Stimulated activated memory B cell treated with anti-CD40 and anti-IgM and Interleukin-4, amounts not matched to agents 10 μg/mL and 1 μg/mL and 100 μg/mL, for 72 hours (primary cell): ENCODE measurements around the gene ZCCHC7.
"Not testable (repeated sequence)": the region's sequence is repeated elsewhere in the genome, so short reads cannot be mapped to it uniquely, and the experiment has no call there.

Source experiments
- ATAC-seq: fragments of 150-1000 bp; cut with Tn5 transposase; 2 replicates; pipeline ENCODE4 v1.10.0; 2021
- H3K27ac Mint-ChIP-seq: one replicate; pipeline ENCODE4 v1.8.0; 2022; ENCODE audit warnings: mild to moderate bottlenecking, mixed read lengths
- H3K27me3 Mint-ChIP-seq: one replicate; pipeline ENCODE4 v1.8.0; 2022; ENCODE audit warnings: mixed read lengths
- H3K36me3 Mint-ChIP-seq: one replicate; pipeline ENCODE4 v1.8.0; 2022; ENCODE audit warnings: mixed read lengths
- H3K4me1 Mint-ChIP-seq: one replicate; pipeline ENCODE4 v1.8.0; 2022; ENCODE audit warnings: mixed read lengths
- H3K4me3 Mint-ChIP-seq: one replicate; pipeline ENCODE4 v1.8.0; 2022; ENCODE audit warnings: mild to moderate bottlenecking, moderate library complexity, mixed read lengths
- H3K9me3 Mint-ChIP-seq: one replicate; pipeline ENCODE4 v1.8.0; 2022; ENCODE audit warnings: mixed read lengths

Gene ZCCHC7

GRCh38 chr9:37395663-37396062 lies 275.3 kb downstream of the ZCCHC7 start:
- Mint-ChIP-seq H3K36me3 (no peaks in the 10 kb centered on the region), H3K4me1 (peaks cover 43% of the 10 kb centered on the region), H3K27ac (peak overlapping the region; percentile 66), H3K9me3 (no peaks in the 10 kb centered on the region), H3K4me3 (no peak overlapping the region), H3K27me3 (no peaks in the 10 kb centered on the region)
- ATAC-seq: no peak

GRCh38 chr9:37397948-37398347 lies 277.6 kb downstream of the ZCCHC7 start:
- H3K9me3 Mint-ChIP-seq, H3K27me3 Mint-ChIP-seq, H3K4me3 Mint-ChIP-seq, ATAC-seq, H3K36me3 Mint-ChIP-seq: not testable (repeated sequence)
- Mint-ChIP-seq H3K27ac (peak overlapping the region; percentile 72), H3K4me1 (peaks cover 47% of the 10 kb centered on the region)

GRCh38 chr9:37398464-37399025 lies 278.2 kb downstream of the ZCCHC7 start:
- no peaks in the 10 kb centered on the region for H3K36me3 Mint-ChIP-seq
- peak overlapping the region; percentile 72 for H3K27ac Mint-ChIP-seq
- no peaks in the 10 kb centered on the region for H3K9me3 Mint-ChIP-seq
- H3K27me3 Mint-ChIP-seq: no peaks in the 10 kb centered on the region
- no peak for ATAC-seq
- peaks cover 53% of the 10 kb centered on the region for H3K4me1 Mint-ChIP-seq
- no peak overlapping the region for H3K4me3 Mint-ChIP-seq

- ATAC-seq: no peak
- Mint-ChIP-seq H3K4me1 (peaks cover 61% of the 10 kb centered on the region), H3K27ac (peak overlapping the region; percentile 72), H3K36me3 (no peaks in the 10 kb centered on the region), H3K4me3 (no peak overlapping the region), H3K27me3 (no peaks in the 10 kb centered on the region), H3K9me3 (no peaks in the 10 kb centered on the region)
Observed at GRCh38 chr9:37399336-37399735, 279.0 kb downstream of the ZCCHC7 start.

- no peak for ATAC-seq
- Mint-ChIP-seq H3K27ac (peak overlapping the region; percentile 92), H3K4me3 (no peak overlapping the region)
Observed at GRCh38 chr9:37404590-37404989, 284.2 kb downstream of the ZCCHC7 start.

GRCh38 chr9:37405350-37405749 lies 285.0 kb downstream of the ZCCHC7 start:
- H3K9me3 Mint-ChIP-seq: peaks cover 2% of the 10 kb centered on the region
- peaks cover 10% of the 10 kb centered on the region for H3K36me3 Mint-ChIP-seq
- peaks cover 81% of the 10 kb centered on the region for H3K4me1 Mint-ChIP-seq
- peak overlapping the region; percentile 92 for H3K27ac Mint-ChIP-seq
- no peak for ATAC-seq
- H3K4me3 Mint-ChIP-seq: no peak overlapping the region
- H3K27me3 Mint-ChIP-seq: no peaks in the 10 kb centered on the region

More at GRCh38 chr9:37404590-37404989, 284.2 kb downstream of the ZCCHC7 start:
- Mint-ChIP-seq H3K9me3 (peaks cover 2% of the 10 kb centered on the region), H3K27me3 (no peaks in the 10 kb centered on the region), H3K36me3 (peaks cover 10% of the 10 kb centered on the region), H3K4me1 (peaks cover 78% of the 10 kb centered on the region)

GRCh38 chr9:37405764-37406380 lies 285.5 kb downstream of the ZCCHC7 start:
- peaks cover 86% of the 10 kb centered on the region for H3K4me1 Mint-ChIP-seq
- no peak for ATAC-seq
- peaks cover 10% of the 10 kb centered on the region for H3K36me3 Mint-ChIP-seq
- no peaks in the 10 kb centered on the region for H3K27me3 Mint-ChIP-seq
- peak overlapping the region; percentile 93 for H3K27ac Mint-ChIP-seq
- H3K9me3 Mint-ChIP-seq: peaks cover 2% of the 10 kb centered on the region
- no peak overlapping the region for H3K4me3 Mint-ChIP-seq

- H3K4me1 Mint-ChIP-seq: peaks cover 90% of the 10 kb centered on the region
- ATAC-seq: no peak
- no peaks in the 10 kb centered on the region for H3K27me3 Mint-ChIP-seq
- peak overlapping the region; percentile 71 for H3K4me3 Mint-ChIP-seq
- peaks cover 10% of the 10 kb centered on the region for H3K36me3 Mint-ChIP-seq
- peak overlapping the region; percentile 93 for H3K27ac Mint-ChIP-seq
- H3K9me3 Mint-ChIP-seq: peaks cover 2% of the 10 kb centered on the region
Observed at GRCh38 chr9:37406603-37407401, 286.4 kb downstream of the ZCCHC7 start.

- Mint-ChIP-seq H3K27ac (peak overlapping the region; percentile 93), H3K9me3 (peaks cover 2% of the 10 kb centered on the region), H3K4me1 (peaks cover 93% of the 10 kb centered on the region), H3K36me3 (peaks cover 10% of the 10 kb centered on the region), H3K4me3 (peak overlapping the region; percentile 71), H3K27me3 (no peaks in the 10 kb centered on the region)
- ATAC-seq: no peak
Observed at GRCh38 chr9:37407468-37407867, 287.1 kb downstream of the ZCCHC7 start.
